ENCODE data around the gene S100Z.
"Not testable (repeated sequence)": the region's sequence is repeated elsewhere in the genome, so short reads cannot be mapped to it uniquely, and the experiment has no call there.

The S100Z gene

DNA sequence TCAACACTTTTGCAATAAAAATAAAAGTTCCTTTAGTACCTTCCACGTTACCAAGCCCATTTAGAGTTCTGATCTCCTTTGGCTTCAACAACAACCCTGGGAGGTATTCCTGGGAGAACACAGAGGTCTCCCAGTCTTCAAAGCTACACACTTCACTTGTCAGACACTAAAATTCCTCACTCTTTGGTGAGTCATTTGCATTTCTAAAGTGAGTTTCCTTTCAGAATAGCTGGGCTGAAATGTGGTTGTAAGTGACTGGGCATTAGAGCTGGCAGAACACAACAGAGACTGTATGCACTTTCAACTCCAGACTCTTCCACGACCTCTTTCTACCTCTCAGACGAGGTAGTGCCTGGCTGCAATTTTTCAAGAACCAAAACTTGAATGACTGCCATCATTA, 42.5 kb upstream of the S100Z start:
- no peak overlapping the region for H3K4me3 ChIP-seq (ENCODE audit: low read depth, low read length)
- TF ChIP-seq, protein P1, sequence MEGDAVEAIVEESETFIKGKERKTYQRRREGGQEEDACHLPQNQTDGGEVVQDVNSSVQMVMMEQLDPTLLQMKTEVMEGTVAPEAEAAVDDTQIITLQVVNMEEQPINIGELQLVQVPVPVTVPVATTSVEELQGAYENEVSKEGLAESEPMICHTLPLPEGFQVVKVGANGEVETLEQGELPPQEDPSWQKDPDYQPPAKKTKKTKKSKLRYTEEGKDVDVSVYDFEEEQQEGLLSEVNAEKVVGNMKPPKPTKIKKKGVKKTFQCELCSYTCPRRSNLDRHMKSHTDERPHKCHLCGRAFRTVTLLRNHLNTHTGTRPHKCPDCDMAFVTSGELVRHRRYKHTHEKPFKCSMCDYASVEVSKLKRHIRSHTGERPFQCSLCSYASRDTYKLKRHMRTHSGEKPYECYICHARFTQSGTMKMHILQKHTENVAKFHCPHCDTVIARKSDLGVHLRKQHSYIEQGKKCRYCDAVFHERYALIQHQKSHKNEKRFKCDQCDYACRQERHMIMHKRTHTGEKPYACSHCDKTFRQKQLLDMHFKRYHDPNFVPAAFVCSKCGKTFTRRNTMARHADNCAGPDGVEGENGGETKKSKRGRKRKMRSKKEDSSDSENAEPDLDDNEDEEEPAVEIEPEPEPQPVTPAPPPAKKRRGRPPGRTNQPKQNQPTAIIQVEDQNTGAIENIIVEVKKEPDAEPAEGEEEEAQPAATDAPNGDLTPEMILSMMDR (IDR thresholded peaks at IDR 0.05; ENCODE audit: low read depth, low read length, missing control alignments), result no peak
- DNase-seq (ENCODE audit: low read depth), result no peak

DNA sequence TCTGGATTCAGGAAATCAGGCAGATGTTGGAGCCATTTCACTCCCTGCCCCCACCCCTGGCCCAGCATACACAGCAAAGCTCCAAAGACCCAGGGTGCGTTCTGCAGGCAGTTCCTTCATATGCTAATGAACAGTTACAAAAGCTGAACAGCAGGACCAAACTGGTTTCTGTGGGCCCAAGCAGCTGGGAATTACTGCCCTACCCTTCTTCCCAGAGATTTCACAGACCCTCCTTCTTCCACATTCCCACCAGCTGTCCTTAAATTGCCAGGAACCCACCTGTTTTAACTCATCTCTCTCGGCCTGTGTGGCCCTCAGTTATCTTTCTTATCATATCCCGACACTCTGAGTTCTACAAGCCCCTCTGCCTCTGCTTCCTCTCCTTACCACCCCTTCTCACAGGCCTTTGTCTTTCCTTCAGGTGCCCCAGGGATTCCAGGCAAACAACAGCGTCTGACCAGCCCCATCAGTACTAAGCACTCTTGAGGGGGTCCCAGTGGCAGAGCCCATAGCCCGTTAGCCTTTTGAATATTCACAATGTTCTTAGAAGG, 41.6 kb upstream of the S100Z start:
- TF ChIP-seq, protein P1 (IDR thresholded peaks at IDR 0.05; ENCODE audit: low read depth, low read length, missing control alignments), result no peak
- no peak for DNase-seq (ENCODE audit: low read depth)
- H3K4me3 ChIP-seq (ENCODE audit: low read depth, low read length), result no peak overlapping the region

DNA sequence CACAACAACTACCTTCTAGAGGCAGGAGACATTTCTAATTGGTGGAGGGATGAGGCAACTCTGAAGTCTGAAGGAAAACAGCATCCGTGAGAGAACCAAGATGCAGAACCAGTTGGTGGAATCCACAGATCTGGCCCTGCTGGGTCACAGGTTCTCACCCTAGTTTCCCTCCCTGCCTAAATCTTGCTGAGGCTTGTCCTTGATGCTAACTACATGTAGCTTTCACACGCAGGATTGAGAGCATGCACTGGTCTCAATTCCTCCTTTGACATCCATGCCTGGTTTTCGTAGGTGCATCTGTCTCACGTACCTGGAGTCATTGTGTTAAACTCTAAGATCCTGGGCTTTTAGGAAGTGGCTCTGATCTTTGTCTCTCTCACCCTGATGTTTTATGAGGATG, 40.7 kb upstream of the S100Z start:
- no peak overlapping the region for H3K4me3 ChIP-seq (ENCODE audit: low read depth, low read length)
- DNase-seq (ENCODE audit: low read depth), result no peak
- TF ChIP-seq, protein P1 (IDR thresholded peaks at IDR 0.05; ENCODE audit: low read depth, low read length, missing control alignments), result no peak

DNA sequence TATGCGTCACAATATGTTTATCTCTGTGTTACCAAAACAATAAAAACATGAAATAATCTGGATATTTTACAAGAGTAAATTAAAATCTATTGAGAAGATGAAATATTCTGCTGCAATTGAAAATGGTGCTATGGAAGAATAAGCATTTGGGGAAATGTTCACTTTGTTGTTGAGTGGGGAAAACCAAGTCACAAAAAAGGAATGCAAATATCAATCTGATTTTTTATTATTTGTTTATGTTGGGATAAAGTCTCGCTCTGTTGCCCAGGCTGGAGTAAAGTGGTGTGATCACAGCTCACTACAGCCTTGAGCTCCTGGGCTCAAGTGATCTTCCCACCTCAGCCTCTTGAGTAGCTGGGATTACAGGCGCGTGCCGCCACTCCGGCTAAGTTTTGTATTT, 39.6 kb upstream of the S100Z start:
- no peak overlapping the region for H3K4me3 ChIP-seq (ENCODE audit: low read depth, low read length)
- TF ChIP-seq, protein P1 (IDR thresholded peaks at IDR 0.05; ENCODE audit: low read depth, low read length, missing control alignments), result no peak
- DNase-seq (ENCODE audit: low read depth), result no peak

DNA sequence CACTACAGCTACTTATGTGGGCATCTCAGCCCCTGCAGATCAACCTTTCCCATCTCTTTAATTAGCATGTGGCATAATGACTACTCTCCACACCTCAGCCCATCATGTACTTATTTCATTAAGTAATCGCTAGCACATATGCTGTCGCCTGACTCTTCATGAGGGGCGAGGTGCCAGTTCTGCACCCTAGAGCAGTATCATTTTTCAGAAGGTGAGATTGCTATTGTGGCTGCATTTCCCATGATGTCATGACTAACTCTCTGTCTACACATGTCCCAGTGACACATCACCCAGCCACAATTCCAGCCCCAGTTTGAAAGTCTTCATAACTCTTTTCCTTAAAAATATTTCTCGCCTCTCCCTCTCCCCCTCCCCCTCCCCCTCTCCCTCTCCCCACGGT, 38.6 kb upstream of the S100Z start:
- TF ChIP-seq, protein P1 (IDR thresholded peaks at IDR 0.05; ENCODE audit: low read depth, low read length, missing control alignments), result no peak

DNA sequence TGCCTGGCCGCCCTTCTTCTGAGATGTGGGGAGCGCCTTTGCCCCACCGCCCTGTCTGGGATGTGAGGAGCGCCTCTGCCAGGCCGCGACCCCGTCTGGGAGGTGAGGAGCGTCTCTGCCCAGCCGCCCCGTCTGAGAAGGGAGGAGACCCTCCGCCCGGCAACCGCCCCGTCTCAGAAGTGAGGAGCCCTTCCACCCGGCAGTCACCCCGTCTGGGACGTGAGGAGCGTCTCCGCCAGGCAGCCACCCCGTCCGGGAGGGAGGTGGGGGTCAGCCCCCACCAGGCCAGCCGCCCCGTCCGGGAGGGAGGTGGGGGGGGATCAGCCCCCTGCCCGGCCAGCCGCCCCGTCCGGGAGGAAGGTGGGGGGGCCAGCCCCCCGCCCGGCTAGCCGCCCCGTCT, 37.6 kb upstream of the S100Z start:
- H3K4me3 ChIP-seq (ENCODE audit: low read depth, low read length); DNase-seq (ENCODE audit: low read depth): not testable (repeated sequence)

More for the DNA sequence above, 38.6 kb upstream of the S100Z start:
- H3K4me3 ChIP-seq (ENCODE audit: low read depth, low read length), result no peak overlapping the region
- DNase-seq (ENCODE audit: low read depth), result no peak

DNA sequence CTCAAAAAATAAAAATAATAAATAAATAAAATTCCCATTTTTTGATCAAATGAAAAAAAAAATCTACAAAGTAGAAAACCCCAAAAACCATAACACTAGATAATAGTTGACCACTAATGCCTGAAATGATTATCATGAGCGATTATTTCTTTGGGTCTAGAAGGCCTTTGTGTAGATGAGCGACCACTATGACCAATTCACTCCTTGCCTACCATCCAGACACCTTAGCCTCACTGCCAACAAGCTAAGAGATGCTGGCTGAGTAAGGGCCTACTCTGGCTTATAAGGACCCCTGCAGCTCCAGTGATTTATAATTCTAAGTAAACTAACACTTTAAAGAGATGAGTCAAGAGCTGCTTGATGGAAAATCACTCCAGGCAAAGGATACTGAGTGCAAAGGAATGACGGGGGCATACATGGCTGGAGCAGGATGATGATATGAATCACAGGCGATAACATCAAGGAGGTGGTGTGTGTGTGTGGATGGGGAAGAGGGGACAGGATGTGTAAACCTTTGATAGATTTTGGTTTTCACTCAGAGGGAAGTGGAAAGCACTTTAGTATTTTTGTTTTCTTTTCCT, 35.7 kb upstream of the S100Z start:
- H3K4me3 ChIP-seq (ENCODE audit: low read depth, low read length), result no peak overlapping the region
- TF ChIP-seq, protein P1 (IDR thresholded peaks at IDR 0.05; ENCODE audit: low read depth, low read length, missing control alignments), result no peak
- DNase-seq (ENCODE audit: low read depth), result no peak

Measured in GM12864 (cell line).